Pancreas (tissue), 10 donors: ENCODE data around the gene RNF38. TPM values are rescaled to one million over a fixed set of nuclear protein-coding genes. Genes with fewer than 3 reads are reported as not detected.

Experiments
- ATAC-seq, 4 donors: fragments of 200-7000 bp; cut with Tn5 transposase; one replicate each; pipeline versions ENCODE4 v1.8.0 to v1.9.1; 2020; ENCODE audit warnings: mild to moderate bottlenecking in 4 of 4, moderate library complexity in 4 of 4
- DNase-seq, 6 donors: peaks; one replicate each; pipeline ENCODE4 v3.0.0-alpha.2; 2020
- FAIRE-seq: peaks from 2 replicates; lab custom pipeline; 2012; peaks lifted over from hg19 to GRCh38; lab: Jason Lieb, UNC
- H3K27ac ChIP-seq, 4 donors: fragments of 200-600 bp; sonication (generic); 1 replicate in 3 of 4; 2 replicates in 1 of 4; pipeline versions ENCODE4 v1.5.0 to v1.8.0; 2020
- H3K27me3 ChIP-seq, 4 donors: fragments of 200-600 bp; one replicate each; pipeline ENCODE4 v1.8.0; 2021
- H3K36me3 ChIP-seq, 3 donors: fragments of 200-600 bp; sonication (generic) in 1 of 3; one replicate each; pipeline versions ENCODE4 v1.5.0 to v1.8.0; 2020 to 2021
- H3K4me1 ChIP-seq, 3 donors: fragments of 200-600 bp; one replicate each; pipeline ENCODE4 v1.8.0; 2021
- H3K4me3 ChIP-seq, 4 donors: fragments of 200-600 bp; sonication (generic) in 2 of 4; one replicate each; pipeline versions ENCODE4 v1.5.0 to v1.8.0; 2020 to 2021
- H3K9me3 ChIP-seq, 4 donors: fragments of 200-600 bp; one replicate each; pipeline ENCODE4 v1.8.0; 2021
- WGBS, 2 donors: extraction: QIAGEN DNeasy Blood & Tissue Kit; methylation state at CpG; one replicate each; pipeline ENCODE4 v1.1.7; 2013; 5-methylcytosine and 5-hydroxymethylcytosine counted together
- intact Hi-C, 3 donors: fragments of 100-400 bp; cut with DNase I; formaldehyde crosslinking; loops; one replicate each; pipeline versions ENCODE4 v1.11.1 to v1.14.2; 2022
- polyA plus RNA-seq, 2 donors: library from polyadenylated mRNA; stranded (reverse); fragments of 200-250 nt; gene quantifications; one replicate each; pipeline ENCODE4 v1.2.3, GENCODE V29; 2013
- total RNA-seq, 6 donors: library from RNA; stranded (reverse); fragmentation: NEBNext Ultra II Directional in 4 of 6; extraction: Animal tissue kit (Norgen Biotek cat#: 25700) in 4 of 6; gene quantifications; one replicate each; pipeline versions ENCODE4 v1.2.1 to v1.2.4, GENCODE V29; 2021 to 2023
- TF ChIP-seq, protein P1 (sequence below), 4 donors: fragments of 200-600 bp; sonication (generic) in 3 of 4; IDR thresholded peaks; one replicate each; pipeline versions ENCODE4 v1.5.0 to v1.8.0; 2021; ENCODE audit warnings: antibody characterized with exemption in 4 of 4
- donor health status: healthy with polysubstance abuse.
- donor health status: DM: no; HTN: no; CAD: no; lungs with moderate emphysema.
- donor health status: DM: no; HTN: no; CAD: no.
- donor health status: control.
- donor health status: control.
- donor health status: Bipolar disorder and iron deficiency.
- donor health status: DM: yes; HTN: yes; CAD: no.
- donor health status: DM: no; HTN: no; CAD: no.
- donor health status: DM: no; HTN: no; CAD: no.
- donor health status: DM: yes; HTN: yes; CAD: no.

Gene RNF38
- total and polyA plus RNA-seq, 8 donors = 4.4 to 39.4 (median 17.8) TPM

DNA sequence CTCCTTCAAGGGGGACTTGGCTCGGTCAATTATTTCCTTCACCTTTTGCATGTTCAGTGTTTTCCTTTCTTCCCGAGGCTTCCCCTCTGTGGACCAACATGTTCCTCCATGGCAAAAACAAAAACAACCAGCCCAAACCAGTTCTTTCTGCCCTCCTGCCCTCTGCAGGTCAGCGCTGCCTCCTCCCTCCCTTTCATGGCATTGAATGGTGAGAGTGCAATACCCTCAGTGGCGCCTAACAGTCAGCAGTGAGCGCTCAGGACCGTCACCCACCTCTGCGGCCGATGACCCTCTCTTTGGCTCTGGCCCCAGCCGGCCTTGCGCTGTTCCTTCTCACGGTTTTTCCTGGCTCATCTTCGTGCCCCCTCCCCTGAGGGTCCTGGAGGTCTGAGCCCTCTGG, 107.4 kb downstream of the RNF38 start:
- Histone ChIP-seq H3K27ac (no peak overlapping the region), H3K27me3 (no peaks in the 10 kb centered on the region), H3K4me3 (no peak overlapping the region), H3K4me1 (no peaks in the 10 kb centered on the region), H3K9me3 (no peaks in the 10 kb centered on the region), H3K36me3 (no peaks in the 10 kb centered on the region)
- intact Hi-C loops = no loop called here
- FAIRE-seq (no peak), ATAC-seq (no peak), DNase-seq (no peak)
- TF ChIP-seq, protein P1, sequence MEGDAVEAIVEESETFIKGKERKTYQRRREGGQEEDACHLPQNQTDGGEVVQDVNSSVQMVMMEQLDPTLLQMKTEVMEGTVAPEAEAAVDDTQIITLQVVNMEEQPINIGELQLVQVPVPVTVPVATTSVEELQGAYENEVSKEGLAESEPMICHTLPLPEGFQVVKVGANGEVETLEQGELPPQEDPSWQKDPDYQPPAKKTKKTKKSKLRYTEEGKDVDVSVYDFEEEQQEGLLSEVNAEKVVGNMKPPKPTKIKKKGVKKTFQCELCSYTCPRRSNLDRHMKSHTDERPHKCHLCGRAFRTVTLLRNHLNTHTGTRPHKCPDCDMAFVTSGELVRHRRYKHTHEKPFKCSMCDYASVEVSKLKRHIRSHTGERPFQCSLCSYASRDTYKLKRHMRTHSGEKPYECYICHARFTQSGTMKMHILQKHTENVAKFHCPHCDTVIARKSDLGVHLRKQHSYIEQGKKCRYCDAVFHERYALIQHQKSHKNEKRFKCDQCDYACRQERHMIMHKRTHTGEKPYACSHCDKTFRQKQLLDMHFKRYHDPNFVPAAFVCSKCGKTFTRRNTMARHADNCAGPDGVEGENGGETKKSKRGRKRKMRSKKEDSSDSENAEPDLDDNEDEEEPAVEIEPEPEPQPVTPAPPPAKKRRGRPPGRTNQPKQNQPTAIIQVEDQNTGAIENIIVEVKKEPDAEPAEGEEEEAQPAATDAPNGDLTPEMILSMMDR (IDR thresholded peaks at IDR 0.05) = no peak
- WGBS, 2 donors = 88 to 91% methylated on average over 12 of the region's 12 CpGs

DNA sequence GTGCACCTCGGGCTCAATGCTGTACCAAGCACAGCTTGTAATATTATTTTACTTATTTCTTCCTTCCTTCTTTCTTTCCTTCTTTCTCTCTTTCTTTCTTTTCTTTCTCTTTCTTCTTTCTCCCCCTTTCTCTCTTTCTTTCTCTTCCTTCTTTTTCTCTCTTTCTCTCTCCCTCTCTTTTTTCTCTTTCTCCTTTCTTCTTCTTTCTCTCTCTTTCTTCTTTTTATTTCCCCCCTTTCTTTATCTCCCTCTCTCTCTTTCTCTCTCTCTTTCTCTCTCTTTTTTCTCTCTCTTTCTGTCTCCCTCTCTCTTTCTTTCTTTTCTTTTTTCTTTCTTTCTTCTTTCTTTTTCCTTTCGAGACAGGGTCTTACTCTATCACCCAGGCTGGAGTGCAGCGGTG, 109.1 kb downstream of the RNF38 start:
- no peak for ATAC-seq
- Histone ChIP-seq H3K4me1 (no peaks in the 10 kb centered on the region), H3K9me3 (no peaks in the 10 kb centered on the region), H3K4me3 (no peak overlapping the region), H3K36me3 (no peaks in the 10 kb centered on the region), H3K27me3 (no peaks in the 10 kb centered on the region), H3K27ac (no peak overlapping the region)
- intact Hi-C loops = no loop called here
- FAIRE-seq = no peak
- DNase-seq = no peak
- WGBS, 2 donors = 86 to 93% methylated on average over 3 of the region's 3 CpGs
- TF ChIP-seq, protein P1 (IDR thresholded peaks at IDR 0.05) = no peak

DNA sequence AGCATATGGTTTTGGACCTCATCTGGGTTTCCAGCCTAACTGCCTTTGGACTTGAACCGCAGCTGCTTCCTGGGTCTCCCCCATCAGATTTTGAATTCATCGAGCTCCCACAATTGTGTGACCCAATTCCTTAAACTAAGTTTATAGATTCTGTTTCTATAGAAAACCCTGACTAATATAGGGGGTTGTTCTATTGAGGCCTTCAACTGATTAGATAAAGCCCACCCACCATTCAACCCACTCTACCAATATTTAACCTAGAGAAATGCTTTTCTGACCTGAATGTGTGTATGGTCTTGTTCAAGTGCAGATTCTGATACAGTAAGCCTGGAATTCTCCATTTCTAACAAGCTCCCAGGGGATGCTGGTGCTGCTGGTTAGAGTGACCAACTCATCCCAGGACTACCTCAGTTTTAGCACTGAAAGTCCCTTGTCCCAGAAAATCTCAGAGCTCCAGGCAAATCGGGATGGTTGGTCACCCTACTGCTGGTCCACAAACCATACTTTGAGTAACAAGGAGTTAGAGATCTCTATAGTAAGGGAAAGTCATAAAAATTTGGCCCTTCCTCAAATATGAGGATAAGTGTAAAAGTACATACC, 110.1 kb downstream of the RNF38 start:
- Histone ChIP-seq H3K4me3 (no peak overlapping the region), H3K27ac (no peak overlapping the region), H3K27me3 (no peaks in the 10 kb centered on the region), H3K4me1 (no peaks in the 10 kb centered on the region), H3K9me3 (no peaks in the 10 kb centered on the region), H3K36me3 (no peaks in the 10 kb centered on the region)
- TF ChIP-seq, protein P1 (IDR thresholded peaks at IDR 0.05) = no peak
- ATAC-seq (no peak), DNase-seq (no peak), FAIRE-seq (no peak)
- WGBS, 2 donors = 80 to 90% methylated on average over 3 of the region's 3 CpGs
- intact Hi-C loops = loop anchor here in 1 of 3 donors (10.0 kb wide), 1 partner anchor 65 kb away; no protein-coding TSS in a partner anchor

DNA sequence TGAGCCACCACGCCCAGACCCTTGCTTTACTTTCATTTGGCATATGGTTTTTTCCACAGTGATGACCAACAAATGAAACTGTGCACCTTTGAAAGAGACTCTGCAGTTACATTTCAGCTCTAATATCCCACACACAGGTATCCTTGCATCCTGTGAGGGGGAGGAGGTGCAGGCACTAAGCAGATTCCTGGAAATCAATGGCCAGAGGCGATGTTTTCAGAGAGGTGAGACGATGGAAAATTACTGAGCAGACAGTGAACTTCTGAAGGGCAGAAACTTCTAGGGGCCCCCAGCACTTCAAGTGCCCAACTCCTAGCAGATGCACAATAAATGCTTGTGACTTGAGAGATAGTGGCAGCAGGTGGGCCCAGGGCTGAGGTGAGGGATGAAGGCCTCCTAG, 112.0 kb downstream of the RNF38 start:
- FAIRE-seq (no peak), ATAC-seq (no peak), DNase-seq (no peak)
- no peaks in the 10 kb centered on the region for H3K27me3 ChIP-seq
- TF ChIP-seq, protein P1 (IDR thresholded peaks at IDR 0.05) = no peak
- 89% methylated on average over 3 of the region's 3 CpGs for WGBS, 2 donors
- H3K4me1 ChIP-seq = no peaks in the 10 kb centered on the region
- intact Hi-C loops = loop anchor here in 1 of 3 donors (10.0 kb wide), 1 partner anchor 63 kb away; no protein-coding TSS in a partner anchor
- no peaks in the 10 kb centered on the region for H3K9me3 ChIP-seq
- H3K27ac ChIP-seq = no peak overlapping the region
- H3K4me3 ChIP-seq = no peak overlapping the region
- H3K36me3 ChIP-seq = no peaks in the 10 kb centered on the region

Other genes starting within 250 kb of the RNF38 start
- under 1 TPM in 1 of 6 donors, not detected in 5; 0.25 TPM for gene CCIN, start 230.9 kb downstream of the RNF38 start, total RNA-seq
- under 1 TPM; 0.05 to 0.11 TPM for gene CCIN, start 230.9 kb downstream of the RNF38 start, polyA plus RNA-seq
- gene CLTA, start 209.3 kb downstream of the RNF38 start, total RNA-seq = 10 to 100 TPM; 57.9 to 91.7 (median 77.7) TPM
- 100 to 1,000 TPM in 1 of 2 donors, 10 to 100 TPM in 1; 49.2 to 102 TPM for gene CLTA, start 209.3 kb downstream of the RNF38 start, polyA plus RNA-seq
- 10 to 100 TPM in 1 of 6 donors, 1 to 10 TPM in 5; 4.4 to 11.8 (median 7.0) TPM for gene GNE, start 141.8 kb downstream of the RNF38 start, total RNA-seq
- 10 to 100 TPM in 1 of 2 donors, 1 to 10 TPM in 1; 5.1 to 12.7 TPM for gene GNE, start 141.8 kb downstream of the RNF38 start, polyA plus RNA-seq
- under 1 TPM; 0.08 to 0.75 (median 0.35) TPM for gene MELK, start 172.6 kb upstream of the RNF38 start, total RNA-seq
- gene MELK, start 172.6 kb upstream of the RNF38 start, polyA plus RNA-seq = under 1 TPM; 0.14 to 0.23 TPM